GM10248 (cell line): Measurements from ENCODE around the gene PPP1R8.
"Not testable (repeated sequence)": the region's sequence is repeated elsewhere in the genome, so short reads cannot be mapped to it uniquely, and the experiment has no call there.

ENCODE experiments used
- CTCF ChIA-PET: fragments of 300-600 bp; sonication (Branson Sonifier 250); formaldehyde crosslinking; extraction: SDS; loops from one replicate; lab custom pipeline; 2021; ENCODE audit warnings: antibody characterized with exemption; lab: Yijun Ruan, JAX
- POLR2A ChIA-PET: fragments of 350-650 bp; sonication (Branson Sonifier 250); formaldehyde crosslinking; extraction: SDS; loops from one replicate; lab custom pipeline; 2020; ENCODE audit warnings: antibody characterized with exemption; lab: Yijun Ruan, JAX
- DNase-seq: peaks from one replicate; pipeline ENCODE4 v3.0.0; 2012; ENCODE audit errors: extremely low spot score
- TF ChIP-seq, protein P1 (sequence below): IDR thresholded peaks from 2 replicates; pipeline ENCODE4 v1.5.1; 2012; ENCODE audit warnings: mild to moderate bottlenecking, low read depth; ENCODE audit errors: extremely low read depth, missing control alignments, control extremely low read depth

The PPP1R8 gene

DNA sequence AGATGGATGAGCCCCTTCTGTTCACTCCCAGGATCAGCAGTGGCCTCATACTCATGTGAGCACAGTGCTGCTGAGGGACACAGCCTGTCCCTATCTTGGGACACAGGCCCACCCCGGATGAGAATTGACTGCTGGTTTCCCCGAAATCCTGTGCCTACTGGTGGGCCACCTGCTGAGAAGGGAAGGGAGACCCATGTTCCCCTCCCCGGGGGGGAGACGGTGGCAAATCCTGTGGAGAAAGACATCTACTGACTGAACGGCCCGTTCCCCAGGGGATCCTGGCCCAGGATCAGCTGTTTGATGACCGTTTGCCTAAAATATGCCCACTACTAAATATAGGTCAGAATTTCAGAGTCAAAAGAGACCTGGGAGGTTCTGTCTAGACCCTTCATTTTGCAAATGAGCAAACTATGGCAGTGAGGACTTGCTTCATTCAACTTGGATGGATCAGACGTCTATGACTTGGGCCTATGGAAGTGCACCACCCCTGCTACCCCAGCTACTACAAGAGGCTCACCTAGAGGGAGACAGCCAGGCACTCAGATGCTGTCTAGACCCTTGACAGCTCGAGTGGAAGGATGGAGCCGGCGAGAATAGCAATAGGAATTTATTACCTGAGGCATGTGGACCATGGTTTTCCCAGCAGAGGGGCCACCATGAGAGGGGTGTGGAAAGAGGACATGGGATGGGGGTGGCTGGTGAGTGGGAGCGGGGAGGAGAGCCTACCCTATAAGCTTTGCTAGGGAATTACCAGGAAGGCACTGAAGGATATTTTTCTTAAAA is 26.2 kb downstream of the PPP1R8 start:
- DNase-seq = no peak
- TF ChIP-seq, protein P1, sequence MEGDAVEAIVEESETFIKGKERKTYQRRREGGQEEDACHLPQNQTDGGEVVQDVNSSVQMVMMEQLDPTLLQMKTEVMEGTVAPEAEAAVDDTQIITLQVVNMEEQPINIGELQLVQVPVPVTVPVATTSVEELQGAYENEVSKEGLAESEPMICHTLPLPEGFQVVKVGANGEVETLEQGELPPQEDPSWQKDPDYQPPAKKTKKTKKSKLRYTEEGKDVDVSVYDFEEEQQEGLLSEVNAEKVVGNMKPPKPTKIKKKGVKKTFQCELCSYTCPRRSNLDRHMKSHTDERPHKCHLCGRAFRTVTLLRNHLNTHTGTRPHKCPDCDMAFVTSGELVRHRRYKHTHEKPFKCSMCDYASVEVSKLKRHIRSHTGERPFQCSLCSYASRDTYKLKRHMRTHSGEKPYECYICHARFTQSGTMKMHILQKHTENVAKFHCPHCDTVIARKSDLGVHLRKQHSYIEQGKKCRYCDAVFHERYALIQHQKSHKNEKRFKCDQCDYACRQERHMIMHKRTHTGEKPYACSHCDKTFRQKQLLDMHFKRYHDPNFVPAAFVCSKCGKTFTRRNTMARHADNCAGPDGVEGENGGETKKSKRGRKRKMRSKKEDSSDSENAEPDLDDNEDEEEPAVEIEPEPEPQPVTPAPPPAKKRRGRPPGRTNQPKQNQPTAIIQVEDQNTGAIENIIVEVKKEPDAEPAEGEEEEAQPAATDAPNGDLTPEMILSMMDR = no peak
- CTCF ChIA-PET = interaction anchor here (0.7 to 4.2 kb wide), 27 partner anchors 8 to 356 kb away, joined by 3 to 78 read pairs (median 6); partner anchors contain the start of gene STX12
- POLR2A ChIA-PET = no interaction called here

DNA sequence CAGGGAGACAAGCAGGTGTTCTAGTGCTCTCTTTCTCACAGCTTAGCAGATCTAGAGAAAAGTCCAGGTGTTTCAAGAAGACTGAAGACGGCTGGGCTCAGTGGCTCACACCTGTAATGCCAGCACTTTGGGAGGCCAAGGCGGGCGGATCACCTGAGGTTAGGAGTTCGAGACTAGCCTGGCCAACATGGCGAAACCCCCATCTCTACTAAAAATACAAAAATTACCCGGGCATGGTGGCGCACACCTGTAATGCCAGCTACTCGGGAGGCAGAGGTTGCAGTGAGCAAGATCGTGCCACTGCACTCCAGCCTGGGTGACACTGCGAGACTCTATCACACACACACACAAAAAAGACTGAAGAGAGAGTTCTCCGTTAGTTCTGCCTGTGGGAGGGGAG is 27.0 kb downstream of the PPP1R8 start:
- CTCF ChIA-PET = interaction anchor here (0.6 to 4.2 kb wide), 41 partner anchors 8 to 356 kb away, joined by 3 to 78 read pairs (median 4); partner anchors contain the start of genes PPP1R8 and STX12
- POLR2A ChIA-PET, DNase-seq: not testable (repeated sequence)

GRCh38 chr1:27858072-27858948 is 27.7 kb downstream of the PPP1R8 start:
- CTCF ChIA-PET = interaction anchor here (0.6 to 4.2 kb wide), 40 partner anchors 9 to 355 kb away, joined by 3 to 78 read pairs (median 4); partner anchors contain the start of genes PPP1R8 and STX12
- peak; percentile 82 for DNase-seq
- TF ChIP-seq, protein P1 = peak; percentile 99
- POLR2A ChIA-PET = no interaction called here

DNA sequence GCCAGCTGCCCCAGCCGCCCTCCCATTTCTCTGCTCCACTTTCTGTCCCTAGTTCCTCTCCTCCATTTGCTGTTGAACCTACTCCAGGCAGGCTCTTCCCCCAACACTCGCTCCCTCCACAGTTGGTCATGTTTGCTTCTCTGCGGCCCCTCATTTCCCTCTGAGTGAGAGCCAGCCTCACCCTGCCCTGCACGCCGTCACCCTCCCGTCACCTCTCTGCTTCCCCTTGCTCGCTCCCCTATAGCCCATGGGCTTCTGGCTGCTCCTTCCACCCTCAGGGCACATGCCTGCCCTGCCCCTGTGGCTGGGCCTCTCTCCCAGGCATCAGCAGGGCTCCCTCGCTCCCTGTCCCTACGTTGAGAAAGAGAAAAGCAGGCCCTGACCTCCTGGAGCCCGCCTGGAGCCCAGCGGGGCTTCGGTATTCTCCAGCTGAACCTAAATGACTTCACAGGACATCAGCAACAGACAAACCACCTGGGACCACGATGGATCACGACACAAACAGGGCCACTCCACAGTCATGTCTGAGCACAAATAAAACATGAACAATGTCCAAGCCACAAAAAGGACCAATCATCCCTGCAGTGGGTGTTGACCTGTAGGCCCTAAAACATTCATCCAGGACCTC is 28.5 kb downstream of the PPP1R8 start:
- TF ChIP-seq, protein P1 = no peak
- no peak for DNase-seq
- CTCF ChIA-PET = interaction anchor here (1.5 to 4.2 kb wide), 4 partner anchors 75 to 350 kb away, joined by 5 to 78 read pairs (median 10); no protein-coding TSS in a partner anchor
- POLR2A ChIA-PET = no interaction called here

DNA sequence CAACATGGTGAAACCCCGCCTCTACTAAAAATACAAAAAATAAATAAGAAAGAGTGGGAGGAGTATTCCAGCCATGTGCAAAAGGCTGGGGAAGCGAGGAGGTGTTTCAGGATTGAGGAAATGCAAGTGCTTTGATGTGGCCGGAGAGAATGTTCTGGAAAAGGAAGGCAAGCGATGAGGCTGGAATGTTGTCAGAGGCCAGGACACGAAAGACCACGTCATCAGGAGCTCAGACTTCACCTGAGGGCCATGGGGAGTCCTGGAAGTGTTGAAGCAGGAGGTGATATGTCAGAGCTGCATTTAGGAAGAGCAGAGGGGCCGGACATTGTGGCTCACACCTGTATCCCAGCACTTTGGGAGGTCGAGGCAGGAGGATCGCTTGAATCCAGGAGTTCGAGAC is 30.9 kb downstream of the PPP1R8 start:
- TF ChIP-seq, protein P1 = no peak
- ChIA-PET CTCF (interaction anchor here (1.0 kb wide), 1 partner anchor 114 kb away, joined by 3 read pairs; no protein-coding TSS in a partner anchor), POLR2A (no interaction called here)
- no peak for DNase-seq

- ChIA-PET POLR2A (interaction anchor here (0.6 kb wide), 1 partner anchor 13 kb away, joined by 5 read pairs; no protein-coding TSS in a partner anchor), CTCF (interaction anchor here (1.0 kb wide), 1 partner anchor 113 kb away, joined by 3 read pairs; no protein-coding TSS in a partner anchor)
- TF ChIP-seq, protein P1 = no peak
- DNase-seq = no peak
These were observed 31.4 kb downstream of the PPP1R8 start for GRCh38 chr1:27862004-27862403.
